Gastrocnemius medialis (tissue), 4 donors: ENCODE data around the gene STXBP5L. TPM values are rescaled to one million over a fixed set of nuclear protein-coding genes. Genes with fewer than 3 reads are reported as not detected.

Experiments used
- ATAC-seq, 2 donors: fragments of 150-250 bp; one replicate each; pipeline ENCODE4 v1.9.1; 2016
- DNase-seq, 2 donors: peaks; one replicate each; pipeline ENCODE4 v3.0.0-alpha.2; 2019
- H3K27ac ChIP-seq, 4 donors: fragments of 200-600 bp; sonication (generic); 1 replicate in 1 of 4; 2 replicates in 3 of 4; pipeline ENCODE4 v1.5.1; 2016 to 2018; ENCODE audit warnings: mild to moderate bottlenecking in 2 of 4, moderate library complexity in 1 of 4
- H3K27me3 ChIP-seq, 3 donors: fragments of 200-600 bp; sonication (generic) in 2 of 3; 1 replicate in 1 of 3; 2 replicates in 2 of 3; pipeline versions ENCODE4 v1.5.1 to v1.6.0; 2016 to 2019; ENCODE audit warnings: mild to moderate bottlenecking in 1 of 3, moderate library complexity in 1 of 3
- H3K36me3 ChIP-seq, 2 donors: fragments of 200-600 bp; sonication (generic) in 1 of 2; one replicate each; pipeline ENCODE4 v1.5.1; 2017 to 2018
- H3K4me1 ChIP-seq, 2 donors: fragments of 200-600 bp; sonication (generic) in 1 of 2; one replicate each; pipeline ENCODE4 v1.5.1; 2016 to 2017; ENCODE audit warnings: mild to moderate bottlenecking in 2 of 2
- H3K4me3 ChIP-seq, 4 donors: fragments of 200-600 bp; sonication (generic) in 3 of 4; 1 replicate in 1 of 4; 2 replicates in 3 of 4; pipeline ENCODE4 v1.5.1; 2016 to 2019; ENCODE audit warnings: mild to moderate bottlenecking in 2 of 4
- H3K9me3 ChIP-seq, 3 donors: fragments of 200-600 bp; sonication (generic) in 2 of 3; 1 replicate in 1 of 3; 2 replicates in 2 of 3; pipeline ENCODE4 v1.5.1; 2016 to 2019
- CTCF ChIP-seq, 5 experiments: fragments of 450-650 bp in 3 of 5; fragments of 200-600 bp in 2 of 5; sonication (generic) in 2 of 5; IDR thresholded peaks in 4 of 5; conservative IDR thresholded peaks in 1 of 5; 1 replicate in 4 of 5; 2 replicates in 1 of 5; pipeline ENCODE4 v1.5.1; 2016 to 2019; ENCODE audit warnings: antibody characterized with exemption in 5 of 5, mild to moderate bottlenecking in 3 of 5, moderate library complexity in 3 of 5
- POLR2A ChIP-seq, 2 donors: fragments of 450-650 bp; IDR thresholded peaks; one replicate each; pipeline ENCODE4 v1.6.1; 2017; ENCODE audit warnings: antibody characterized with exemption in 2 of 2, mild to moderate bottlenecking in 2 of 2, moderate library complexity in 2 of 2
- in situ Hi-C, 4 donors: fragments of 200-750 bp; cut with MboI; loops; one replicate each; pipeline versions ENCODE4 v1.15.0 to v1.8.0; 2017; ENCODE audit warnings: low sequenced_read_pairs in 4 of 4
- intact Hi-C: fragments of 100-400 bp; cut with DNase I; formaldehyde crosslinking; loops from one replicate; pipeline ENCODE4 v1.15.1; 2023; ENCODE audit warnings: low total_unique reads
- total RNA-seq, 4 donors: library from RNA; depleted of rRNA; stranded (reverse); fragments of >200 nt; gene quantifications; one replicate each; pipeline versions ENCODE4 v1.1.0 to v1.2.3, GENCODE V29; 2016

STXBP5L gene
- total RNA-seq, 4 donors from 2014 or later, result not detected

GRCh38 chr3:121231872-121232271 is 323.9 kb downstream of the STXBP5L start:
- ATAC-seq (no peak), DNase-seq (no peak)
- no peaks in the 10 kb centered on the region for H3K4me1 ChIP-seq
- no peak overlapping the region for H3K27ac ChIP-seq
- TF ChIP-seq CTCF (IDR thresholded peaks at IDR 0.05 in 4 of 5, conservative IDR thresholded peaks at IDR 0.05 in 1 of 5), result no peak
- TF ChIP-seq POLR2A (IDR thresholded peaks at IDR 0.05), result no peak
- intact Hi-C loops (no loop called here), in situ Hi-C loops (no loop called here)
- H3K27me3 ChIP-seq, result no peaks in the 10 kb centered on the region
- H3K36me3 ChIP-seq, result no peaks in the 10 kb centered on the region
- H3K4me3 ChIP-seq, result no peak overlapping the region
- H3K9me3 ChIP-seq, result no peaks in the 10 kb centered on the region

DNA sequence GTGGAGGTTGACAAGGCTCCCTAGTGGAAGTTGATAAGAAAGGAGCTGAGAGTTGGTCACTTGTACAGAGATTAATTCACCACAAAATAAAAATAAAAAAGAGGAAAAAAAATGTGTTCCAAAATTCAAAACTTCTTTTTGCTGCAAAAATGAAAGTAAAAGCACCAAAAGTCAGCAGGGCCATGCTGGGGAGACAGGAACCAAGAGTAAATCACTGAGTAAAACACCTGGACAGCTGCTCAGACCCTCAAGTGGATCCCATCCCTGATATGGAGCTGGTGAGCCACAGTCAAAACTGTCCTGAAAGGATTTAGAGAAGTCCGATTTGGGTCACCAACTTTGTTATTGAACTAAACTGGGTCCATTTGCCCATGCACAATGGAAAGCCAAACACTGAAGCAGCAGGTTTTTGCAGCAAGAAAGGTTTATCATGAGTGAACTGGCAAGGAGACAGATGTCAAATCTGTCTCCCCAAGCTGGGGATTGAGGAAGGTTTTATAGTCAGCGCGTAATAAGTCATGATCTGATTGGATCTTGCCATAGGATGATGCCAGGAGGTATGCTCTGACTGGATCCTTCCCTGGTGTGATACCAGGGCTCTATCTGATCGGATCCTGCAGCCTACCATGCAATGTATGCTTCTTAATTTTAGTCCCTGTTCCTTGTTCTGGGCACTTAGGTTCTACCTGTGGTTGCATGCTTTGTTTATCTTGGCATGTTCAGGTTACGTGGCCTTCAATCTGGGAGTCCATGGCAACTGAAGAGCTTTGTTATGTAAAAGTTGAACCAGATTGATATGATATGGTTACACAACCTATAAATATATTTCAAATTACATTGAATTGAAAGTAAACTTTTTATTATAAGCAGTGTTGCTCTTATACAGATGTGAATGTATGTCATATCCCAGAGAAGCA is 324.6 kb downstream of the STXBP5L start:
- Histone ChIP-seq H3K27me3 (no peaks in the 10 kb centered on the region), H3K27ac (no peak overlapping the region), H3K36me3 (no peaks in the 10 kb centered on the region), H3K9me3 (no peaks in the 10 kb centered on the region), H3K4me3 (no peak overlapping the region), H3K4me1 (no peaks in the 10 kb centered on the region)
- no peak for ATAC-seq
- intact Hi-C loops, result no loop called here
- in situ Hi-C loops, result no loop called here
- DNase-seq, result no peak
- no peak for TF ChIP-seq CTCF (IDR thresholded peaks at IDR 0.05 in 4 of 5, conservative IDR thresholded peaks at IDR 0.05 in 1 of 5)
- no peak for TF ChIP-seq POLR2A (IDR thresholded peaks at IDR 0.05)

GRCh38 chr3:121243208-121243607 is 335.2 kb downstream of the STXBP5L start:
- Histone ChIP-seq H3K27ac (no peak overlapping the region), H3K36me3 (no peaks in the 10 kb centered on the region), H3K4me1 (no peaks in the 10 kb centered on the region), H3K9me3 (peaks cover 0 to 4% (median 0%) of the 10 kb centered on the region in 3 donors), H3K27me3 (no peaks in the 10 kb centered on the region), H3K4me3 (no peak overlapping the region)
- intact Hi-C loops, result no loop called here
- ATAC-seq (no peak), DNase-seq (no peak)
- TF ChIP-seq POLR2A (IDR thresholded peaks at IDR 0.05), result no peak
- TF ChIP-seq CTCF (IDR thresholded peaks at IDR 0.05 in 4 of 5, conservative IDR thresholded peaks at IDR 0.05 in 1 of 5), result no peak
- in situ Hi-C loops, result no loop called here

- Histone ChIP-seq H3K36me3 (no peaks in the 10 kb centered on the region), H3K27ac (no peak overlapping the region), H3K9me3 (no peaks in the 10 kb centered on the region), H3K4me1 (no peaks in the 10 kb centered on the region), H3K27me3 (no peaks in the 10 kb centered on the region), H3K4me3 (no peak overlapping the region)
- no peak for TF ChIP-seq POLR2A (IDR thresholded peaks at IDR 0.05)
- no peak for TF ChIP-seq CTCF (IDR thresholded peaks at IDR 0.05 in 4 of 5, conservative IDR thresholded peaks at IDR 0.05 in 1 of 5)
- intact Hi-C loops, result no loop called here
- DNase-seq (no peak), ATAC-seq (no peak)
- in situ Hi-C loops, result no loop called here
These were observed 344.7 kb downstream of the STXBP5L start for GRCh38 chr3:121252676-121253075.
